Measurements from ENCODE around the gene CDKN1A. TPM values are rescaled to one million over a fixed set of nuclear protein-coding genes. Genes with fewer than 3 reads are reported as not detected.

Gene CDKN1A
- total and polyA plus RNA-seq, 9 of the 15 experiments (the other 6 are each of a cell fraction or from before 2014, with no cell fraction given), result 0.25 to 8.1 (median 5.1) TPM

- TF ChIP-seq SAP30 (IDR thresholded peaks at IDR 0.05; ENCODE audit: borderline replicate concordance, insufficient read depth, low read depth, low read length, poor library complexity, severe bottlenecking), result no peak
- peak; percentile 81 for TF ChIP-seq JUN (IDR thresholded peaks at IDR 0.05; ENCODE audit: borderline replicate concordance, low read depth, low read length)
- TF ChIP-seq JUN (CRISPR knock-in tag; IDR thresholded peaks at IDR 0.05; ENCODE audit: borderline replicate concordance), result no peak
- TF ChIP-seq ARID1B (IDR thresholded peaks at IDR 0.05), result peak; percentile 51; the same call in 1 of the 2 replicates
- TF ChIP-seq SPI1 (IDR thresholded peaks at IDR 0.05; ENCODE audit: borderline replicate concordance, low read depth, low read length), result peak; percentile 6; the same call in 1 of the 2 replicates
- TF ChIP-seq GABPB1 (CRISPR knock-in tag; IDR thresholded peaks at IDR 0.05), result no peak
- peak; percentile 59; the same call in 1 of the 2 replicates for TF ChIP-seq ZNF395 (CRISPR knock-in tag; IDR thresholded peaks at IDR 0.05)
- TF ChIP-seq MAFG (tag; conservative IDR thresholded peaks at IDR 0.05), result 0 out of 2 replicates have a peak, but pooled peaks have one; percentile 23
- TF ChIP-seq GATA2 (CRISPR knock-in tag; IDR thresholded peaks at IDR 0.05), result no peak
- peak; percentile 52; the same call in 1 of the 2 replicates for TF ChIP-seq ZNF584 (CRISPR knock-in tag; IDR thresholded peaks at IDR 0.05; ENCODE audit: low read depth)
- 0 out of 4 replicates have a peak, but pooled peaks of 1 of the 2 experiments have one; percentile 14 for TF ChIP-seq TBL1XR1 (IDR thresholded peaks at IDR 0.05; ENCODE audit: low read length in 2 of 2)
- no peak for TF ChIP-seq CREB1 (IDR thresholded peaks at IDR 0.05)
- TF ChIP-seq CREB1 (CRISPR knock-in tag; IDR thresholded peaks at IDR 0.05), result no peak
- no peak for TF ChIP-seq GTF2F1 (IDR thresholded peaks at IDR 0.05; ENCODE audit: low read depth, low read length)
- TF ChIP-seq MYC (IDR thresholded peaks at IDR 0.05; ENCODE audit: low read depth, low read length), result peak; percentile 79
- no peak for TF ChIP-seq MYC (CRISPR knock-in tag; IDR thresholded peaks at IDR 0.05; ENCODE audit: borderline replicate concordance, low read depth)
- peak; percentile 73 for TF ChIP-seq ZFP36 (IDR thresholded peaks at IDR 0.05; ENCODE audit: low read depth, low read length, partially characterized antibody)
- TF ChIP-seq ZNF175 (CRISPR knock-in tag; IDR thresholded peaks at IDR 0.05; ENCODE audit: low read depth), result peak; percentile 79; the same call in 1 of the 2 replicates
- 0 out of 2 replicates have a peak, but pooled peaks have one; percentile 16 for TF ChIP-seq ZNF134 (CRISPR knock-in tag; conservative IDR thresholded peaks at IDR 0.05)
- no peak for TF ChIP-seq GTF2B (IDR thresholded peaks at IDR 0.05; ENCODE audit: extremely low read depth, insufficient read length)
- TF ChIP-seq MEF2D (tag; conservative IDR thresholded peaks at IDR 0.05; ENCODE audit: low read depth), result 0 out of 2 replicates have a peak, but pooled peaks have one; percentile 68
- TF ChIP-seq ELK3 (CRISPR knock-in tag; IDR thresholded peaks at IDR 0.05), result no peak
- peak in 1 of 2 experiments; percentile 79; a peak in 2 of 4 replicates for TF ChIP-seq RCOR1 (IDR thresholded peaks at IDR 0.05; ENCODE audit: borderline replicate concordance in 1 of 2, low read depth in 2 of 2, low read length in 2 of 2)
Observed at GRCh38 chr6:36666826-36667591, 11.5 kb upstream of the CDKN1A start (continued).

Data from K562 (cell line).